Stimulated activated CD4-positive, alpha-beta T cell treated with anti-CD3 and anti-CD28 coated beads, Interleukin-2, amount 100 ng/mL, for 24 hours (primary cell): ENCODE measurements around the gene UBE2R2.
"Not testable (repeated sequence)": the region's sequence is repeated elsewhere in the genome, so short reads cannot be mapped to it uniquely, and the experiment has no call there.

ENCODE experiments used
- DNase-seq, 2 donors: peaks; one replicate each; pipeline ENCODE4 v3.0.0-alpha.2; 2020

Gene UBE2R2

GRCh38 chr9:33799928-33800704, 16.8 kb upstream of the UBE2R2 start:
- DNase-seq, result no peak

DNA sequence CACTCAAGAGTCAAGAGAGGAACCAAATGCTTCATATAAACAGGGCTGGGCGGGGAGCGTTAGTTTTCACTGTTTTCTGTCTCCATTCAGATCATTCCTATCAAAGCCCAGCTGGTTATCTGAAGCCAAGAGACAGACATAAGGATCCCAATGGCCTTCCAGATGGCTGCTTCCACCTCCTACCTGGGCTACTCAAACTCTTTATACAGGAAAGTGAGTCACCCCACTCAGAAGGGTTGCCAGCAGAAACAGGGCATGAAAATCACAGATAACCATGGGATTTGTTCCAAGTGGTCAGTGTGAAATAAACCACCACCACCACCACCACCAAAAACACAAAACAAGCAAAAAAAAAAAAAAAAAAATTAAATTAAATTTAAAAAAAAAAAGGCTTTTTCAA, 16.1 kb upstream of the UBE2R2 start:
- DNase-seq, result no peak

GRCh38 chr9:33801943-33802500, 14.9 kb upstream of the UBE2R2 start:
- not testable (repeated sequence) for DNase-seq

DNA sequence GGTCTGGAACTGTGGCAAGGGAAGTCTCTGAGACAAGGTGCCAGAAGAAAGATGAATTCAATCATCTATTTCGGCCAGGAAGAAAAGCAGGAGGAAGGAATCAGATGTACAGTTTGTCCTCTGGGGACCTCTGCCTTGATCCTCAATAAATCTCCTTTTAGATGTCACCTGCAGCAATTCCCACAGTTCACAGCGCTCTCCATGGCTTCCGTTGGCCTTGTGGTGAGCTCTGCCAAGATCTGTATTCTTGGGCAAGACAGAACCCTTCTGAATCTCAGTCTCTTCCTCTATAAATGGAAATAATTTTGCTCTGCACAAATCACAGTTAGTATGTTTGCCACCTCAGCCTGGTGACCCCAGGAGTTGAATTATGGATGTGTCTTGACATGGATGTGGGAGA, 12.8 kb upstream of the UBE2R2 start:
- DNase-seq, result not testable (repeated sequence)

DNA sequence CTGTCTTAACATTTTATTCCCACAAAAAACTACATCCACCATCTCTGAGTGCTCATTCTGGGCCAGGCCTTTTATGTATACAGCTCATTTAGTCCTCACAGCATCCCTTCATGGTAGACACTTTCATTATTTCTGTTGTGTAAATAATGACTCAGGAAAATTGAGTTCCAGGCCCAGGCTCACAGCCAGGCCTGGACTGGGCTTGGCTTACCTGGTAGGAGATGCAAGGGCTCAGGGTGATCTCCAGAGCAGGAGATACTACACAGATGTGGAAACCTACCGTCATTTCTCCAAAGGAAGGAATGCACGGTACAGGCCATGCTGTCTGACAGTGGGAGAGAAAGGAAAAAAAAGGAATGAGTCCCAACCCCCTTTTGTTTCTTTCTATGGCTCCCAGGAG, 9.8 kb upstream of the UBE2R2 start:
- not testable (repeated sequence) for DNase-seq

DNA sequence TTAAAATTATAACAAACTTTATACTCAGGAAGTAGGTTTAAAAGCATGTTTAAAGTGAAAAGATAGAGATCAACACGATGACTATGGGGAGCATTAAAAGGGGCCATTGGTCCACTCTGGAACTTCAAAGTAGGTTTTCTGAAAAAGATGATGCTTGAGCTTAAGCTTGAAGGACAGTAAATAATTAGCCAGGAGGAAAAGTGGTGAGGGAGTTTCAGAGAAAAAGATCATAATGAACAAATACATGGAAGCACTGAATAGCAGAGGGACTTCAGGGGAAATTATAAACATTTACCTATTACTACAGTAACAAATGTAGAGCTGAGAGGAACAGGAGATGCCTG, 8.0 kb upstream of the UBE2R2 start:
- not testable (repeated sequence) for DNase-seq

- DNase-seq, result no peak
These were observed 7.5 kb upstream of the UBE2R2 start for GRCh38 chr9:33809506-33809905.

- no peak for DNase-seq
These were observed 3.0 kb upstream of the UBE2R2 start for GRCh38 chr9:33813712-33814641.

DNA sequence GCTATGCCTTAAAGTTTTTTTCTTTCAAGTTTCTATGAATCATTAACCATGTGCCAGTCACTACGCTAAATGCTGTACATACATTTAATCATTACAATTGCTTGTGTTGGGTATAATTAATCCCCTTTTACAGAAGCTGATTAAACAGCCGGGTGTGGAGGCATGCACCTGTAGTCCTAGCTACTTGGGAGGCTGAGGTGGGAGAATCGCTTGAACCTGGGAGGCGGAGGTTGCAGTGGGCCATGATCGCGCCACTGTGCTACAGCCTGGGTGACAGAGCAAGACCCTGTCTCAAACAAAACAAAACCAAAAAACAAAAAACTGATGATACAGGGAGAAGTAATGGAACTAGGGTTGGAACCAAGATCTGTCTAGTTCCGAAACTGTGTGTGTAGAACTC, 1.2 kb upstream of the UBE2R2 start:
- DNase-seq, result no peak

DNA sequence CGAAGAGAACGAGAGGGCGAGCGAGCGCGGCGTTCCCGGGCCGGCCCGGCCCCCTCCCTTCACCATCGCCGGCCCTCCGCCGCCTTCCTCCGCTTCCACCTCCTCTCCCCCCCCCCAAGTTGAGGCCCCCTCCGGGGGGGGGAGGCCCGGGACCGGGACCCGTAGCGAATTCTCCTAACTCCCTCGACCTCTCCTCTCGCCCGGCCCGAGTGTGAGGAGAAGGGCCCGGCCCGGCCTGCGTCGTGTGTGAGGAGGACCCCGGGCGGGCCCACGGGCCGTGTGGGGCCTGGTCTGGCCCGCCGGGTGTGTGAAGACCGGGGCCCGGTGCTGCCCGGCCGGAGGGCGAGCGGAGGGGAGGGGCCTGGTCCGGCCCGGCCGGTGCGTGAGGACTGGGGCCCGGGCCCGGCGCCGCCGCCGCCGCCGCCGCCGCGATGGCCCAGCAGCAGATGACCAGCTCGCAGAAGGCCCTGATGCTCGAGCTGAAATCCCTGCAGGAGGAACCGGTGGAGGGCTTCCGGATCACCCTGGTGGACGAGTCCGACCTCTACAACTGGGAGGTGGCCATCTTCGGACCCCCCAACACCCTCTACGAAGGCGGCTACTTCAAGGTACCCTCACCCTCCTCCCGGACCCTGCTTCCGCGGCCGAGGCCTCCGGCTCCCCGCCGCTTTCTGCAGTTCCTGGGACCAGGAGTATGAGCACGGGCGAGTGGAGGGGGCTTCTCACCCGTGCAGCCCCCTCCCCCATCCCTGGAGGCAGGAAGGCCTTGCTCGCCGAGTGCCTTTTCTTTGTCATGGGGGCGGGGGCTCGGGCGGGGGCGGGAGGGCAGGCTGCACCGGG, 587 bp downstream of the UBE2R2 start:
- DNase-seq, result peak; percentile 50 to 61

DNA sequence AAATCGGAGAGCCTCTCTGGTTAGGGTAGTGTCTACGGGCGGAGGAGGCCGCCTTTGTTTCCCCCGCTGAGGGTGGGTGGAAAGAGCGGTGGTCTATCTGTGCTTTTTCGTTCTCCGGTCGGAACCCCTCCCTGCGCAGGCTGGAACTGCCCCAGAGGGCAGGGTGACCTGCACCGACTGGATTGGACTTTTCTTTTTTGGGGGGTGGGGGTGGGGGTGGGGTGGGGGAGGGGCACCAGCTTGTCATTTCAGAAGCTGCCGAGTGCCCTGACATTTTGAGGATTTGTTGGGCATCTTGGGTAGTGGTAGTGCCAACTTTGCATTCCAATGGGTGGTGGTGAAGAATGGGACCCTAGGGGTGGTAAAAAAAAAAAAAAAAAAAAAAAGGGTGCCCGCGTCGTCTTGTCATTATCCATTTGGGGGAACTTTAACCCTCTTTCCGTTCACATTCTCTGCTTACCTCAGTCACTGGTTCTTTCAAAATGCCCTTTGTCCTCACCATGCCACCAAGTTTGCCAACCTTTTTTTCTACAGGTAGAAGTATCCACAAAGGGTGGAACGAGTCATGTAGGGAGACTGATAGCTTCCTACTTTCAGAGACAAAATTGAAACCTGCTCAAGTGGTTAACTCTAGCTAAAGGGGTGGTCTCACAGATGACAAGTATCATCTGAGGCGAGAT, 1.3 kb downstream of the UBE2R2 start:
- DNase-seq, result peak in 1 of 2 donors; percentile 17

DNA sequence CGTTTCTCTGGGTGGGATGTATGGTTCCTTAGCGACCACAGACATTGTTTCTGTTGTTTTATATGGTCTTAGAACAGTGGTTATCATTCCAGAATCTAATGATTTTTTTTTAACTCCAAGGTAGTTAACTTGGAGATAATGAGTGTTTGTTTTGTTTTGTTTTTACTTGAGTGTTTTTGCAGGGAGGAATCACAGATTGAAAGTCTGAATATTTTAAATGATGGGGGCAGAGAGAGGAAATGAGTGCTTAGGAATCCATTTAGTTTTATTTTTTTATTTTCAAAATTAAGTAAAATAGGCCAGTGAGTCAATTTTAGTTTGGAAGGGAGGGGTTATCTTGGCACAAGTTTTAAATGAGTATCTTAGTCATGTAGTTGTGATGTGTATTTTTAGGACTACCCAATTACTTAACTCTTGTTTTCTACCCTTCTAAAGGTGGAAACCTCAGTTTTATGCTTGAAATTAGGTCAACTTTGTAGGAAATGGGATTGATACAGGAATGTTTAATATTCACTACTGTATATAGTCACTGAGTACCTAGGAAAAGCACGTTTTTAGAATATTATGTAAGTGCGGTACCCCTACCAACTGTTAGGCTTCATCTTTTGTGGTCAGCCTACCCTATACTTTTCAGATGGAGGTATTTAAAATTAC, 2.0 kb downstream of the UBE2R2 start:
- DNase-seq, result peak in 1 of 2 donors; percentile 10

GRCh38 chr9:33820231-33820745, 3.3 kb downstream of the UBE2R2 start:
- DNase-seq, result no peak

- DNase-seq, result no peak
These were observed 6.8 kb downstream of the UBE2R2 start for GRCh38 chr9:33823801-33824200.

DNA sequence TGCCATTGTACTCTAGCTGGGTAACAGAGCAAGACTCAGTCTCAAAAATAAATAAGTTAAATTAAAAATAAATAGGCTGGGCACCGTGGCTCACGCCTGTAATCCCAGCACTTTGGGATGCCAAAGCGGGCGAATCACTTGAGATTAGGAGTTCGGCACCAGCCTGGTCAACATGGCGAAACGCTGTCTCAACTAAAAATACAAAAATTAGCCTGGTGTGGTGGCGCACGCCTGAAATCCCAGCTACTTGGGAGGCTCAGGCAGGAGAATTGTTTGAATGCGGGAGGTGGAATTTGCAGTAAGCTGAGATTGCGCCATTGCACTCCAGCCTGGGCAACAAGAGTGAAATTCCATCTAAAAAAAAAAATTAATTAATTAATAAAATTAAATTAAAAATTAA, 10.3 kb downstream of the UBE2R2 start:
- not testable (repeated sequence) for DNase-seq

DNA sequence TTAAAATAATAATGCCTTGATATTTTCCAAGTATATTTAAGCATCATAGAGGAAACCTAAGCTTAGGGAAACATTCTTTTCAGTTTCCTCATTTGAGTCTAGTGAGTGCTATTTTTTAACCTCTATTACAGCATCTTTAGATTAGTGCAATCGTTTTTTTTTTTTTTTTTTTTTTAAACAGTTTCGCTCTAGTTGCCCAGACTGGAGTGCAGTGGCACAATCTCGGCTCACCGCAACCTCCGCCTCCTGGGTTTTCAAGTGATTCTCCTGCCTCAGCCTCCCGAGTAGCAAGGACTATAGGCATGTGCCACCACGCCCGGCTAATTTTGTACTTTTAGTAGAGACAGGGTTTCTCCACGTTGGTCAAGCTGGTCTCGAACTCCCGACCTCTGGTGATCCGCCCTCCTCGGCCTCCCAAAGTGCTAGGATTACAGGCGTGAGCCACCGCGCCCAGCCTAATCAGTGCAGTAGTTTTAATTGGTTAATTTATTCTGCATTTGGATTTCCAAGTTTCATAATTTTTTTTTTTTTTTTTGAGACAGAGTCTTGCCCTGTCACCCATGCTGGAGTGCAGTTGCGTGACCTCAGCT, 12.8 kb downstream of the UBE2R2 start:
- not testable (repeated sequence) for DNase-seq

- no peak for DNase-seq
These were observed 18.8 kb downstream of the UBE2R2 start for GRCh38 chr9:33835625-33836260.

GRCh38 chr9:33836261-33836660, 19.3 kb downstream of the UBE2R2 start:
- DNase-seq, result not testable (repeated sequence)

DNA sequence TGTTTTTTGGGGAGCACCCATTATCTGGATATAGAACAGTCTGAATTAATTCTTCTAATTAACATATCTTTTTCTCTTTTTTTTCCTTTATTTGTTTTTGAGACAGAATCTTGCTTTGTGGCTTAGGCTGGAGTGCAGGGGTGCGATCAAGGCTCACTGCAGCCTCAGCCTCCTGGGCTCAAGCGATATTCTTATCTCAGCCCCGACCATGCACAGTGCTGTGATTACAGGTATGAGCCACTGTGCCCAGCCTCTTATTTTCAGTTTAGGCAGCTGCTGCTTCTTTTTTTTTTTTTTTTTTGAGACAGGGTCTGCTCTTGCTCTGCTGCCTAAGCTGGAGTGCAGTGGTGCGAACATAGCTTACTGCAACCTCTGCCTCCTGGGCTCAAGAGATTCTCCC, 20.2 kb downstream of the UBE2R2 start:
- DNase-seq, result no peak

DNA sequence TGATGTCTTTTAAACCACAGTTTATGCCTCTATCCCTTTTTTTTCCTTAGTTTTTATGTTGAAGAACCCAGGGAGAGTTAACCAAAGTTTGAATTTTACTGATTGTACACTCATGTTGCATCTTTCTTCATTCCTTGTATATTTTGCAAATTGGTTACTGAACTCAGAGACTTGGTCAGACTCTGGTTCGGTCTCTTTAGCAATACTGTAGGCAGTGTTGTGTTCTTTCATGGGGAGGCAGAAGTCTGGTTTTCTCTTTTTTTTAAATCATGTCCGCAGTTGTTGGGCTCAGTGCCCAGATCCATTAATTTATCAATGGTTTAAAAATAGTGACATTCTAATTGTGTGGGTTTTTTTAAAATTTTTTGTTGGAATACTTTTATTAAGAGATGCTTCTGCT, 23.4 kb downstream of the UBE2R2 start:
- DNase-seq, result no peak
